Neuron (in vitro differentiated cells): ENCODE results near the gene PBX1.

Experiments used
- H2AFZ ChIP-seq: one replicate; pipeline ENCODE4 v1.6.1; 2013; ENCODE audit warnings: low read depth, mild to moderate bottlenecking, inconsistent platforms, low read length, moderate library complexity
- H3K27me3 ChIP-seq: one replicate; pipeline ENCODE4 v1.6.1; 2013; ENCODE audit warnings: low read length; ENCODE audit not compliant: insufficient read depth
- H3K36me3 ChIP-seq: one replicate; pipeline ENCODE4 v1.6.1; 2013; ENCODE audit warnings: low read length; ENCODE audit not compliant: insufficient read depth
- H3K4me1 ChIP-seq: one replicate; pipeline ENCODE4 v1.6.1; 2013; ENCODE audit warnings: low read length; ENCODE audit not compliant: insufficient read depth
- H3K4me3 ChIP-seq: 2 replicates; pipeline ENCODE4 v1.5.1; 2013; ENCODE audit warnings: mild to moderate bottlenecking, low read length, moderate library complexity
- H3K9me3 ChIP-seq: one replicate; pipeline ENCODE4 v1.6.1; 2013; ENCODE audit warnings: low read length

The PBX1 gene

DNA sequence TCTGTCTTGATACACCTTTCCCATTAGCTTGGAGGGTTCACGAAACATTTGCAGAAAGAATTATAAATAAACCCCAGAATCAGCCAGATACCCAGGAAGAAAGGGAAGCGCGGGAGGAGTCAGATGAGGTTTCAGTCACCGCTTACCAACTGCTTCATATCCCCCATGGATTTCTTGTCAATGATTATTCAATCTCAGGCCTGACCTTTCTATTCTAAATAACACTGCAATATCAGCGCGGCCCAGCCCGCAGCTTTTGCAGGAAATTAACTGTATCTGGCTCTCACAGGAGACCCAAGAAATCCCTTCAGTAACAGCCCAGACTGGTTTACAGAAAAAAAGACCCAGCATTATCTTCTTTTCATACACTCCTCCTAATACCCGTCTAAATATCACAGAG is 308.6 kb downstream of the PBX1 start:
- no peaks in the 10 kb centered on the region for H3K9me3 ChIP-seq
- H3K36me3 ChIP-seq, result no peaks in the 10 kb centered on the region
- H3K27me3 ChIP-seq, result no peaks in the 10 kb centered on the region
- no peak overlapping the region for H2AFZ ChIP-seq
- no peaks in the 10 kb centered on the region for H3K4me1 ChIP-seq
- no peak overlapping the region for H3K4me3 ChIP-seq

DNA sequence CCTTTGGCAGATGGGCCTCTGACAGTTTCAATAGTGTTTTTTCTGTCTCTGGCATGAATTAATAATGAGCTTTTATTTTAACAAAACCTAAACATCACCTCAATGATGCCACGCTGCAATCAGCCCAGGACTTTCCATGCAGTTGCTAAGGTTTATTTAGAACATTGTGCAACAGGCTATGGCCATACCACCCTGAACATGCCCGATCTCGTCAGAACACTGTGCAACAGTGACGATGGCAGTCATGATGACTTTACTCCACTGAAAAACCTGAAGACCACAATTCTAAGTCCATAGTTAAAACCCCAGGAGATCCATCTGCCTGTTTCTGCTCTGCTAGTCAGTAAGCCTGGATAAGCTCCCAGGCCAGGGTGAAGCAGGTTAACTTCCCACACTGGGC is 310.0 kb downstream of the PBX1 start:
- H2AFZ ChIP-seq, result no peak overlapping the region
- no peaks in the 10 kb centered on the region for H3K9me3 ChIP-seq
- H3K4me1 ChIP-seq, result no peaks in the 10 kb centered on the region
- H3K36me3 ChIP-seq, result no peaks in the 10 kb centered on the region
- H3K4me3 ChIP-seq, result no peak overlapping the region
- H3K27me3 ChIP-seq, result no peaks in the 10 kb centered on the region

DNA sequence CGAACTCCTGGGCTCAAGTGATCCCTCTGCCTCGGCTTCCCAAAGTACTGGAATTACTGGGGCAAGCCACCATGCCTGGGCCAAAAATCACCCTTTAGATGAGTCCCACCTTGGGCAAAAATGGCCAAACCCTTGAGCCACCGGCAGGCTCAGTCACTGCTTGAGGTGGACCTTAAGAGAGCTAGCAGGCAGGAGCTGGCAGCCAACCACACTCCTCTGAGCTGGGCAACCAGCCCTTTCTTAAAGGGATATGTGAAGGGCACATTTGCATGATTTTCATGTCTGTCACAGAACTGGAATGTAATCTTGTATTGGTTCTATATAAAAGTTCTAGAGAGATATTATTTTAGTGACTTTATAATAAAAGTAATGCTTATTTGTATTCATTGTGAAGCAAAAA is 316.5 kb downstream of the PBX1 start:
- Histone ChIP-seq H3K9me3 (no peaks in the 10 kb centered on the region), H2AFZ (no peak overlapping the region), H3K4me3 (no peak overlapping the region), H3K4me1 (no peaks in the 10 kb centered on the region), H3K36me3 (no peaks in the 10 kb centered on the region), H3K27me3 (no peaks in the 10 kb centered on the region)

DNA sequence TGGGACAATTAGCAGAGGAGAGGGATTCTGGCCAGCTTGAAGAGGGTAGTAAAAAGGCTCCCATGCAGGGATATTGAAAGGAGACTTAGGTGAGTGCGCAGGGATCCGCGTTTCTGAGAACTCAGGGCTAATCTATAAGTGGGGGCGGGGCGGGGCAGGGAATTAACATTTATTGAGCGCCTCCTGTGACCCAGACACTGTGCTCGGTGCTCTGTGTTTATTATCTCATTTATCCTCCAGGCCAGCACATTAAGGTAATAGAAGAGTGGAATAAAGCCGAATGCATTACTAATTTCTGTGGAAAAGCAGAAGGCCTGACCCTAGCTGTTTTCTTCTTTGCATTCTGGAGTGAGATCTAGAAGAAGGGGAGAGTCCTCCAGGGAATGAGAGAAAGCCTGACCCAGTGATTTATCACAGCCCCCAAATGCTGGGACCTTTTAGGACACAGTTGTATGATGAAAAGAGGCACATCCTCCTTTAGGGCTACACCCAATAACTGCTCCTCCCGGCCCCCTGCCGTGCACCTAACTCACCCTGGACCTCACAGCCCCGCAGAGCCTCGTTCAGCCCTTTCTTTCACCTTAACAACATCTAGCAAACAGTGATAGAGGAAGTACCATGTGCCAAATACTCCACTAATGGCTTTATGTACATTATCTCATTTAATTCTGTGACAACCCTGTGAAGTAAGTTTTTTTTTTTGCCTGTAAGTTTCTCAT is 317.6 kb downstream of the PBX1 start:
- Histone ChIP-seq H3K27me3 (no peaks in the 10 kb centered on the region), H3K36me3 (no peaks in the 10 kb centered on the region), H3K4me3 (no peak overlapping the region), H3K9me3 (no peaks in the 10 kb centered on the region), H3K4me1 (no peaks in the 10 kb centered on the region), H2AFZ (no peak overlapping the region)

DNA sequence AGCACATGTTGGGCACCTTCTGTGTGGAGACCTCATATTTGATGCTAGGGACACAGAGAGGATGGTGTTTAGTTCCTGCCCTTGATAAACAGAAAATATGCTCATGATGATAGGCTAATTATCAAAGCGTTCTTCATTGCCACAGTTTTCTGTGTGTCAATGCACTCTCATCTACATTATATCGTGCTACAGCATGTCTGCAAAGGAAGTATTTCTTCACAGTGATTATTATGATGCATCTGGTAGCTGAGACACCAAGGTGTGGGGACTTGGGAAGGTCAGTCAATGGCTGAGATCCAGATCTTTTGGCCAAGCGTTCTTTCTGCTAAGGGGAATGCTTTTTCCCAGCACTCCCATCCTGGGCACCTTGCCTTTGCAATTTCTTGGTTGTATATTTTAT is 321.2 kb downstream of the PBX1 start:
- no peak overlapping the region for H3K4me3 ChIP-seq
- H3K4me1 ChIP-seq, result no peaks in the 10 kb centered on the region
- H3K36me3 ChIP-seq, result no peaks in the 10 kb centered on the region
- H2AFZ ChIP-seq, result no peak overlapping the region
- H3K27me3 ChIP-seq, result no peaks in the 10 kb centered on the region
- H3K9me3 ChIP-seq, result no peaks in the 10 kb centered on the region

DNA sequence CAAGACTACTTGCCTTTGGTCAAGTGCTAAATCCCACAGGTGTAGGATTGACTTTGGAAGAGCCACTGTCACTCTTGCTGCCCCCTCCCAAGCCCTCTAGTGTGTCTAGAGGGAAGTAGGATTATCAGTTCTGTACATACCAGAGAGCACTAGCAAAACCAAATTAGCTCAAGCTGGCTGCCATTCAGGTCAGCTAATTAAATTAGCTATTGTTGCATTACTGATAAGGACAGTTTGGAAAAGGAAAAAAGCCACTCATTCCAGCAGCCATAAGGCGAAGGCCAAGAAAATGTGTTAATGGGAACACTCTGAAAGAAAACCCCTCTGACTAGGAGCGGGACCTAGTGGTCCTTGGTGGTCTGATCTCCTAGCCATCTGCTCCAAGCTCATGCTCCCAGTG is 321.7 kb downstream of the PBX1 start:
- H3K27me3 ChIP-seq, result no peaks in the 10 kb centered on the region
- H3K36me3 ChIP-seq, result no peaks in the 10 kb centered on the region
- no peak overlapping the region for H2AFZ ChIP-seq
- H3K9me3 ChIP-seq, result no peaks in the 10 kb centered on the region
- H3K4me3 ChIP-seq, result no peak overlapping the region
- H3K4me1 ChIP-seq, result no peaks in the 10 kb centered on the region

DNA sequence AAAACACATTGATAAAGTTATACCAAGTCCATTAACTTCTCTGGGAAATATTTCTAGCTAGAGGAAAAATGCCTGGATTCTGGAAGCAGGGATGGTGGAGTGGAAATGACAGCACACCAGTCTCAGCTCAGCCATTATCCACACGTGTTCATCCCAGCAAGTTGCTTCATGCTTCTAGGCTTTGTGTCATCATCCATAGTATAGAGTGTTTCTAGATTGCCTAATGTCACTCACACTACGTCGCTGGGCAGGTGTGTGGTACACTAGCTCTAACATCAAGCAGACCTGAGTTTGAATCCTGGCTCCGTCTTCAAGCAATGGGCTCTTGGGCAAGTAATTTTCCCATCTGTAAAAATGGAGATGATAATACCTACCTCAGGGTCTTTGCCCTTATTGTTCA is 326.3 kb downstream of the PBX1 start:
- no peaks in the 10 kb centered on the region for H3K9me3 ChIP-seq
- H2AFZ ChIP-seq, result no peak overlapping the region
- no peaks in the 10 kb centered on the region for H3K27me3 ChIP-seq
- no peaks in the 10 kb centered on the region for H3K4me1 ChIP-seq
- no peaks in the 10 kb centered on the region for H3K36me3 ChIP-seq
- no peak overlapping the region for H3K4me3 ChIP-seq

DNA sequence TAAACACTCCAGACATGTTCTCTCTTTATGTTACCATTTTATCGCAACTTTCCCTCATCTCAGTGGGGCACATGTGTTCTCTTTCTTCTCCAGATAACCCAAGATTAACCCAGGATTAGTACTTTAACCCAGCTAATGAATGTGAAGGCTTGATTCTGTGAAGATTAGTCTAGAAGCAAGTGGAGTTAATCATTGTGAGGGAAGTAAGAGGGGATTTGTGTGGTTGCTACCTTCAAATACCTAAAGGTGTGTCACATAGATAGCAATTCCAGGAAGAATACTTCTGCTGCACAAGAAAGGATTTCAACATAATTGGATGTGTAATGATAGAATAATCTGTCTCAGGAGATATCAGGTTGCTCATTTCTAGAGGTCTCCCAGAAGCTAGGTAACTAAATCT is 327.1 kb downstream of the PBX1 start:
- Histone ChIP-seq H3K9me3 (no peaks in the 10 kb centered on the region), H2AFZ (no peak overlapping the region), H3K4me1 (no peaks in the 10 kb centered on the region), H3K4me3 (no peak overlapping the region), H3K36me3 (no peaks in the 10 kb centered on the region), H3K27me3 (no peaks in the 10 kb centered on the region)

DNA sequence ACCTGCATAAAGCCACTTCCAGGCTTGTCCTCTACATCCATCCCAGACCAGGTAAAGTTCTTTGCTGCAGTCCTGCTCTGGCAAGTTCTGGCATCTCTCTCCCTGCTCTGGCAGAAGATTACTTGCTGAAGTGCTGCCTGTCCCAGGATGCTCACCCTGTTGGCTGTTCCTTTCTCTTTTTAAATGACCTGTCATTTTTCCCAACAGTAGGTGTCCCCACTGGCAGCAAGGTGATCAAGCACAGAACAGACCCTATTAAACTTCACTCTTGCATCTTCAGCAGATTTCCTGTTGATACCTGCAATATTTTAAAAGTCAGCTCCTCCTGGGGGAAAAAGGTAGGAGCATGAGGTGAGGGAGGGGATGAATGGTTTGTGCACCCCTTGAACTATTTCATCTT is 332.6 kb downstream of the PBX1 start:
- H3K4me1 ChIP-seq, result peaks cover 9% of the 10 kb centered on the region
- H3K9me3 ChIP-seq, result no peaks in the 10 kb centered on the region
- no peak overlapping the region for H3K4me3 ChIP-seq
- H2AFZ ChIP-seq, result no peak overlapping the region
- no peaks in the 10 kb centered on the region for H3K27me3 ChIP-seq
- H3K36me3 ChIP-seq, result no peaks in the 10 kb centered on the region

DNA sequence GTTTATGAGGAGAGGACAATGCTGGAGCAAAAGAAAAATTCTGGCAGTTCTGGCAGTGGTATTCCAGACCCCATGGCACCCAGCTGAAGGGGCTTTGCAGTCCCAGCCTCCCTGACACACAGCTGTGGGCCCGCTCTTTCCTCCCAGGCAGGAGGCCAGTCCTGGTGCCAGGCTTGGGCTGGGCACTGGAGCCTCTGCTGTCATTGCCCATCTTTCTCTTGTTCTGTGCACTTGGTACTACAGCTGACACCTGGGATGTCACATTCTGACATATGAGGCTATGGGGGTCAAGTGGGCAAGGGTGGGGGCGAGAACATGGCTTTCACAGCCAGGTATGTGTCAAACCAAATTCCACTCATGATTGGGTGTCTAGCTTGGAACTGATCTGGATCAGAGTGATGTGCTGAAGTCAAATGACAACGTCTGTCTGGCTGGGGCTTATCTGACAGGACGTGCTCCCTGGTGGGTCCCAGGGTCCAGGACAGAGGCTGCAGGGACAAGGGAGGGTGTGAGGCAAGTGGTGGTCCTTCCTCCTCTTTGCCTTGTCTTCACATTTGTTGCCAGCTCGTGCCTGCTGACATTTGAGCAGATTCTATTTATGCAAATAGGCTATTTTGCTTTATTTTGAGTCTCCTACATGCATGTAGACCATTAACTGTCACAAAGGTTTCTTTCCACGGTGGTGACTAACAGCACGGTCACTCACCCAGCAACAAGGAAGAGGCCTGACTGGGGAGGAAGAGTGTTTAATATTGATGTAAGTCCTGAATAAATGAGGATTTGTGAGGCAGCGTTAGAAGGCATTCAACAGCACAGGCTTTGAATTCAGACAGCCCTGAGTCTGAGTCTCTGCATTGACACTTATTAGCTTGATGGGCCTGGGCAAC is 336.3 kb downstream of the PBX1 start:
- Histone ChIP-seq H3K4me3 (no peak overlapping the region), H3K27me3 (no peaks in the 10 kb centered on the region), H3K4me1 (peaks cover 9% of the 10 kb centered on the region), H3K36me3 (no peaks in the 10 kb centered on the region), H3K9me3 (no peaks in the 10 kb centered on the region), H2AFZ (no peak overlapping the region)

DNA sequence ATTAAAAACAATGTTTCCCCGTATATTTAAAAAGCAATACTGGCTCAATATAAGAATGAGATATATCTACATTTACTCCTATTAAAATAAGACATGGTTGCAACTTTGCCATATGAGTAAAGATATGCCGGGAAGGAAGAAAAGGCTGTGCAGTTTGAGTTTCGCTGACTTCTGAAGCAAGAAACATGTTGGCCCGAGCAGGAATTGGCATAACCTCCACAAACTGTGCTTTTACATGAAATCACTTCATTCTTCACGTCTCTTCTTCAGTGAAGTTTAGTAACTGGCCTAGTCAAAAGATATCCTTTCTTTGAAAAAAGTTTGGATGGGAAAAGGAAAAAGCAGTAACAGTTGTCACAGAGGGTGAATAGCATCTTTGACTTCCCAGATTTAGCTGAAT is 342.0 kb downstream of the PBX1 start:
- no peak overlapping the region for H3K4me3 ChIP-seq
- H3K9me3 ChIP-seq, result no peaks in the 10 kb centered on the region
- H3K36me3 ChIP-seq, result no peaks in the 10 kb centered on the region
- H3K27me3 ChIP-seq, result peaks cover 11% of the 10 kb centered on the region
- H2AFZ ChIP-seq, result no peak overlapping the region
- peaks cover under 1% of the 10 kb centered on the region for H3K4me1 ChIP-seq
